GM18511 (cell line): Measurements from ENCODE around the gene MGMT.

Experiments used
- ATAC-seq: cut with Tn5 transposase; IDR thresholded peaks from one replicate; pipeline ENCODE4 v1.9.1; 2021; ENCODE audit warnings: mild to moderate bottlenecking, moderate library complexity; ENCODE audit not compliant: unreplicated experiment

MGMT gene

DNA sequence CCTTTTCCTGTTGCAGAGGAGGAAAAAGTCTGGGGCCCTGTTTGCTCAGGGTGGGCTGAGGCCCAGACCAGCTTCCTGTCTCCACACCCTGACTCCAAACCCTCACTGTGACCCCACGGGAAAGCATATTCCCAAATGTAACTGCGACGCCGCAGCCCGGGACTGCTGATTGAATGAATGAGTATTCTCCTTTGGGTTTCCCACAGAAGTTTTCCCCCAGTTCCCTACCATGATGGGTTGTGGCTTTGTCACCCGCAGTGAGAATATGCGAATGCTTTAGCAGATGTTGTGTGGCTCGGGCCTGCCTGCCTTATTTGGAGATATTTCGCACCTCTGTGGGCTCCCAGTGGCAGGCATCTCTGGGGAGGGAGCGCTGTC lies 50.6 kb downstream of the MGMT start:
- ATAC-seq: no peak

DNA sequence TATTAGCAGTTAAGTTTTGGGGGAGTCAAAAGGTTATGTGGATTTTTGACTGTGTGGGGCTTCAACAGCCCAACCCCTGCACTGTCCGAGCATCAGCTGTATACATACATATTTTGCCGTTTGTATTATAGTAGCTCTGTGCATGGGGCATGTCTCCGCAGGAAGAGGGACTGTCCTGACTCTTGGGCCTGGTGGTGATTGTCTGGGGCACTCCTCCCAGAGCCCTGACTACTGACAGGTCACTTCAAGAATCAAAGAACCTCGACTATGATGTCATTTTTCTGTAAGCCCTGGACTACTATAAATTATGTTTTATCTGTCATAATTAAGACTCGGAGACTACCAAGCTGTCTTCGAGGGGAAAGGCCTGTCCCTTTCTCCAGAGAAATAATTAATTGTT lies 51.8 kb downstream of the MGMT start:
- no peak for ATAC-seq

- no peak for ATAC-seq
Measured at GRCh38 chr10:129520440-129521080, 53.5 kb downstream of the MGMT start.

- no peak for ATAC-seq
Measured at GRCh38 chr10:129521161-129522025, 54.4 kb downstream of the MGMT start.

DNA sequence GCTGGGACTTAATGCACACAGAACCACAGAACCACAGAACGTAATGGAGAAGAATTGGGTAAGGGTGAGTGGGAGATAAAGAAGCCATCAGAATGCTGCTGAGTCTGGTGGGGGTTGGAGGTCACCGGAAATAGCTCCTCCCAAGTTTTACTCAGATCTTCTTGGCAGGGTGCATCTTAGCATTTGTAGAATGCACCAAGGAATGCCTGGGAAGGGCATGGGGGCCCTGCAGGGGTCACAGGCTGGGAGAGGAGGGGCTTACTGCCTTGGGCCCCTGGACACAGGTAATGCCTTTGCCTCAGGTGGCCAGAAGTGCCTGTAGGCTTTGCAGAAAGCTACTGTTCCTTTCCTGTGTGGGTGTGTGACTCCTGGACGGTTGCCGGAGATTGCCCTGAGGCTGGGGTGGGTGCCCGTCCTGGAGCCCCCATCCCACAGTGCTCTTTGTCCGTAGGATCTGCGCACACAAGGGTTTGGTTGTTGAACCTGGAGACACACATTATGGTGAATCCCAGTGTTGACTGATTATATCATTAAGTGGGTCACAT lies 55.1 kb downstream of the MGMT start:
- ATAC-seq: no peak

DNA sequence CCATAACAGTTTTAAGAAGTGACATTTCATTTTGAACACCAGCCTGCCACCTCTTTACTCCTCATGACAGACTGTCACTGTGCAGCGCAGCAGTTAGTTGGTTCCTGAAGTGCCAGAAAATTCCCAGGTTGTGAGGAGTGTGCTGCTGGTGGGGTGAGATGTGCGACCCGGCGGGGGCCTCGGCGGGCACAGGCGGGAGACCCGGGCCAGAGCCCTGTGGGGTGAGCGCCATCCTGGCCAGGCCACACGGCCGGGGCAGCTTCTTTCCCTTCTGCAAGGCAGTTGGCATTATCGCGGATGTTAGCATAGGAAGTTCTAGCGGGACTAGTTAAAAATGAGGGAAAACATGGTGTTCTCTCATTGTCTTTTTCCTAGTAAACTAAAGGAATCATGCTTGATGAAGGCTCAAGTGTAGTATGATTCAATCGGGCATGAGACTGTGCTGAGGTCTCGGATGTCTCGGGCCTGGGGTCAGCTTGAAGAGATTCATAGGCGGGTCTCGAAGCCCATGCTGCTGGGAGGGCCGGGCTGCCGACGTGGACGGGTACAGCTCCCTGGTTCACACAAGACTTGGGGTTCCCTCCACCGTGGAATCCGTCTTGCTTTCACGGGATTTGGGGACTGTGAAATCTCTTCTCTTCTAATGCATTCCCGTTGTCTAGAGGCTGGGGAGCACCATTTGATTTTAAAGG lies 56.1 kb downstream of the MGMT start:
- ATAC-seq: no peak

DNA sequence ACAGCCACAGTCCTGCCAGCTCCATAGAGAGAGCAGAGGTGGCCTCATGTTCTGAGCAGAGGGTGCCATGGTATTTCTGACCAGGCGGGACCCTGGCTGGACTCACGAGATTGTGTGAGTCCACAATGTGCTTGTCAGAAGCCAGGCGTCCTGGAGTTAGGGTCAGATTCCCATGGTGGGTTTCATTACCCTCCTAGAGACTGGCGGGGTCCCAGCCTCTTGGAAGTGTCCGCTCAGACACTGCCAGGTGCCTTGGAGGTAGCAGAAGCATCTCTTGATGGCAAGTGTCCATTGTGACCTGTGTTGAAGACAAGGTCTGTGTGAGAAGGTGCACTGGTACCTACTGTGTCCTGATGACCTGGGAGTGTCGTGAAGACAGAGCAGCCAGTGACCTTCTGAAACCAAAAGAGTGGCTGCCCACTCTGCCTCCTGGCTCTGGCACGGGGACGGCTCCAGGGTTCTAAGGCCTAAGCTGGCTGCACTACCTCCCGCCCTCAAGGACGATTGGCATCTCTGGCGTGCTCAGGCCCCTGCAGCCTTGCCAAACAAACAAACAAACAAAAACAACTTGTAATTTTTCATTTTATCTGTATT lies 56.8 kb downstream of the MGMT start:
- no peak for ATAC-seq

DNA sequence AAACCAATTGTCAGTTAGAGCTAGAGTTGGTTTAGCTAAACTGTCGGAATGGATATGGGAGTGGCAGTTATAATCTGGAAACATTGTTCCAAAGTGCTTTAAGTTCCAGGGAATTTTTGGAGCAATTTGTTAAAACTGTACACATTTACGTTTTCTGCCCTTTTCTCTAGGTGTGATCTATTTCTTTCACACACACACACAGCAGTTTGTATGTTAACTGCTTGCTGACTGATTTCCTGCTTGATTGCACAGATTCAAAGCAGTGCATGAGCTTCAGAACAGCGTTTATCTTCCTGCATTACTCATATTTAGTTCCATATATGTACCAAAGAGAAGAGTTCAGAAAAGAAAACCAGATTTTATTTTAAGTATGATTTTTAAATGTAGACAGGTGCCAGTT lies 57.9 kb downstream of the MGMT start:
- no peak for ATAC-seq

GRCh38 chr10:129525401-129525801 lies 58.4 kb downstream of the MGMT start:
- no peak for ATAC-seq

DNA sequence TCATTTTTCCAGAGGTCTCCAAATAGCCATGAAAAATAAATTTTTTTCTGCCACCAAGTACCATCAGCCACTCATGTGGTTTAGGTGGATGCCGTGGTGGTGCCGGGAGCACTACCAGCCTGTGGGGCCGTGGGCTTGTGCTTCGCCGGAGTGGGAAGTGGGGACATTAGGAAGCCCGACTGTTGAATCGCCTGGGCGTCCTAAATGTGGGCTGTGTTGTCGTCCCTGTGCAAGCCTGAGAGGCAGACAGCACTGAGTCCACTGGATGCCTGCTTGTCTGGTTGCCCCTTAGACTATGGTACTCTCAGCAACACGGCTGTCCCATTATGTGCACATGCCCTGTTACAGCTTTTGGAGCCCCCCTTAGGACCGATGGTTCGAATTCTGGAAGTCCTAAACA lies 59.9 kb downstream of the MGMT start:
- ATAC-seq: no peak

- ATAC-seq: no peak
Measured at GRCh38 chr10:129528376-129528978, 61.4 kb downstream of the MGMT start.

DNA sequence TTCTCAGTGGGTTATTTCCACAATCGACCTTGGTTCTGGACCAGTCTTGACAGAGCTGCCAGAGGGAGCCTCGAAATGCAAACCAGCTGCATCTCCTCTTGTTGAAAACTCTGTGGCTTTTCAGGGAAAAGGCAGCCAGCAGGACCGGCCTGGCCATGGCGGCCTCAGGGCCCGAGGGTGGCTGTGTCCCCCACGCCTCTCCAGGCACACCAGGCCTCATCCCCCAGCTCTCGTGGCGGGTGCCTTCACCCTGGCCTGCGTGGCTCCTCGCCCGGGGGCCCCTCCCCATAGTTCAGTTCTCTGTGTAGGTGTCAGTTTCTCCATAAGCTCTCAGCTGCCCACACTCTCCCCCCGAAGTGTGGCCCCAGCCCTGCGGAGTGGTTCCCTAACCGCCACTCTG lies 63.5 kb downstream of the MGMT start:
- ATAC-seq: no peak

GRCh38 chr10:129531195-129531968 lies 64.3 kb downstream of the MGMT start:
- no peak for ATAC-seq

GRCh38 chr10:129531969-129532660 lies 65.1 kb downstream of the MGMT start:
- no peak for ATAC-seq

DNA sequence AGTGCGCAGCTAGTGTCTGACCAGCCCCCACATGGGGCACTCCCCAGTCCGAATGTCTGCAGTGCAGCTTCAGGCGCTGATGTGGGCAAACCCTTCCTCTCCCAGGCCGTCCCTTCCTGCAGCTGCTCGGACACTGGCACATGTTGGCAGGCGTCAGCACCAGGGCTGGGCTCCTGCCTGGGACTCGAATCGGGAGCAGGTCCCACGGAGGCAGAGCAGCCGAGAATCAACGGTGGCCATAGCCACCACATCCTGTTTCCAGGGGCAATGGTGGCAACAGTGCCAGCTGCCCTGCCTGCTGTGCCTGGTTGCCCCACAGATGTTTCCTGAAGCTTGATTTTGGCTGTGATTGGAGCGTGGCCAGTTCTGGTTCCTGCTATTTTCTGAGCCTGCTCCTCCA lies 65.8 kb downstream of the MGMT start:
- no peak for ATAC-seq

- ATAC-seq: no peak
Measured at GRCh38 chr10:129533281-129533680, 66.2 kb downstream of the MGMT start.

DNA sequence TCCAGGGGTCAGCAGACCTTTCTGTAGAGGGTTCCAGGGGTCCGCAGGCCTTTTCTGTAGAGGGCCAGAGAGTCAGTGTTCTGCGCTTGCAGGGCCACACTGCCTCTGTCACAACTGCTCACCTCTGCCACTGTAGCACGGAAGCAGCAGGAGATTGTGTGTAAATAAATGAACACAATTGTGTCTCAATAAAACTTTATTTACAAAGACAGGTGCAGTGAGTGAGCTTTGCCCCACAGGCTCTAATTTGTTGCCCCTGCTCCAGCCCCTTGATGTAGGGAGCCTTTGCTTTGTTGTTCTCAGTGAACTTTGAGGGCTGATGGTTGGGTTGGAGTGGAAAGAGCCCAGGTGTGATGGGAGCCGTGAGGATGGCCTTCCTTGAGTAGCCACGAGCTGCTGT lies 67.8 kb downstream of the MGMT start:
- ATAC-seq: no peak

GRCh38 chr10:129536336-129536735 lies 69.3 kb downstream of the MGMT start:
- ATAC-seq: no peak

- ATAC-seq: no peak
Measured at GRCh38 chr10:129537151-129537550, 70.1 kb downstream of the MGMT start.

GRCh38 chr10:129538236-129538635 lies 71.2 kb downstream of the MGMT start:
- ATAC-seq: no peak
